ENCODE measurements around the gene SZT2.
"Not testable (repeated sequence)": the region's sequence is repeated elsewhere in the genome, so short reads cannot be mapped to it uniquely, and the experiment has no call there.

SZT2 gene

DNA sequence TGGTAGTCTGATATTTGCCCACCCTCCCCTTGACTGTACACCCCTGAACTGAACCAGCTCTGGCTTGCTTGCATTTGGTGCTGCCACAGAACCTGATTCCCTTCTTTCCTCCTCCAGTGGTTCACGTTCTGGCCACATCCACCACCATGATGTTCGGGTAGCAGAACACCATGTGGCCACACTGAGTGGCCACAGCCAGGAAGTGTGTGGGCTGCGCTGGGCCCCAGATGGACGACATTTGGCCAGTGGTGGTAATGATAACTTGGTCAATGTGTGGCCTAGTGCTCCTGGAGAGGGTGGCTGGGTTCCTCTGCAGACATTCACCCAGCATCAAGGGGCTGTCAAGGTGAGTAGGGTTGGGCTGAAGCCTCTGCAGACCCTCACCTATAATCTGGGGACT lies 29.1 kb upstream of the SZT2 start:
- DNase-seq (ENCODE audit: low read depth in 1 of 2, low spot score in 1 of 2), result no peak

DNA sequence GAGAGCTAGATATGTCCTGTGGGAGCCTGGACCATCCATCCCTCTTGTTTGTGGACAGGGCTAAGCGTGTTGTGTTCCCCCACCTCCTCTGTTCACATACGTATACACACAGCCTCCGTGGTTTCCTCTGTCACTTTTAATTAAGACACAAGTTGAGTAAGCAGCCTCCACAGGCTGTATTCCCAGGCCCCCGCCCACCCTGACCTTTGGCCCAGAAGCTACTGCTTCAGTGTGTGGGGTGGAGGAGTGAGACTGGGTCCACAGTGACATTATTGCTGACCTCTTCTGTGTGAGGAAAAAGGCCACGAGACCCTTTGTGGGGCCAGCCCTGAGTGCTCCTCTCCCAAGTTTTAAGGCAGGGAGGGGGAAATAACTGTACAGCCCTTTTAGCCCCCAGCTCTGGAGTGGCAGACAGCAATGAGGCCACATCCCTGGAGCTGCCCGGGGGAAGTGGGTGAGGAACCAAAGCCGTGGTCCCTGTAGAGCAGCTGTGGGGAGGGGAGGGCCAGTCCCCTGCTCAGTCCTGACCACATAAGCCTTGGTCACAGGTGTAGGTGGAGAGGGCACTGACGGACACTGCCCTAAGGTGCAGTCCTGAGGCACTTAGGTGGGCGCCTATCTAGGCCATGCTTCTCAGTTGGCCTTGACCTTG lies 26.3 kb upstream of the SZT2 start:
- DNase-seq (ENCODE audit: low read depth in 1 of 2, low spot score in 1 of 2), result no peak

DNA sequence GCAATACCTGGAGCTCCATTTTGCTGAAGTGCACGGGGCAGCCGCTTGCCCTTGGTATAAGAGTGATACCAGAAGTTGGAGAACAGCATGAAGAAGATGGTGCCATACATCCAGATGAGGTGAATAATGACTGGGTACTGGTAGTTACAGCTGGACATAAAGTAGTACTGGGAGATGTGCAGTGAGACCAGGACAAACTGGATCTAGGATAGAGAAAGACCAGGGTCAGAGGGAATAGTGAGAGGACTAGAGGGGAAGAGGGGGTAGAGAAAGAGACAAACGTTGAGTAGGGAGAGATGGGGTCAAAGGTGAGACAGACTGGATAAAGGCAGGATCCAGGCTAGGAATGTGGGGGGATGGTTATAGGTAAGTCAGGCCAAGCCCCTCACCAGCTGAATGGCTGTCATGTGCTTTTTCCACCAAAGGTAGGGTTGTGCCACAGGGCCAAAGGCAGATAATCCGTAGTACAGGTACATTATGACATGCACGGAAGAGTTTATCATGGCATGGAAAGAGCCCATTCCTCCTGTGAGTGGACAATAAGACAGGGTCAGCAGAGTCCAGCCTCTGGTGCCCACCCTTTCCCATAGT lies 25.7 kb upstream of the SZT2 start:
- no peak for DNase-seq (ENCODE audit: low read depth in 1 of 2, low spot score in 1 of 2)

DNA sequence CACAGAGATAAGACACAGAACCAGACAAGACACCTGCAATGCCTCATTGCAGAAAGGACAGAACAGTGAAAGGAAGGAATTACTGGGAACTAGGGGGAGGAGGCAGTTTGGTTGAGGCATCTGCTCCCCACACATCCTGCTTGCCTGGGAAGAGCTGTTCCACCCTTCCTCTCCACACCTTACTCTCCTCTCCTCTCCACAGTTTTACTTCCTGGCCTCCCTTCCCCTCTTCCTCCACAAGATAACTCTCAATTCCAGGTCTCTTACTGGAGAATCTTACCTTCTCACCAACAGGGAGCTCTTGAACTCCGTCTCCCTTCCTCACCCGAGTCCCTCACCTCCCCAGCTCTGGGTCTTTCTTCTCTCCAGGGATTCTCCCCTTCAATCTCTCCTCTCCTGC lies 24.0 kb upstream of the SZT2 start:
- DNase-seq (ENCODE audit: low read depth in 1 of 2, low spot score in 1 of 2), result no peak

DNA sequence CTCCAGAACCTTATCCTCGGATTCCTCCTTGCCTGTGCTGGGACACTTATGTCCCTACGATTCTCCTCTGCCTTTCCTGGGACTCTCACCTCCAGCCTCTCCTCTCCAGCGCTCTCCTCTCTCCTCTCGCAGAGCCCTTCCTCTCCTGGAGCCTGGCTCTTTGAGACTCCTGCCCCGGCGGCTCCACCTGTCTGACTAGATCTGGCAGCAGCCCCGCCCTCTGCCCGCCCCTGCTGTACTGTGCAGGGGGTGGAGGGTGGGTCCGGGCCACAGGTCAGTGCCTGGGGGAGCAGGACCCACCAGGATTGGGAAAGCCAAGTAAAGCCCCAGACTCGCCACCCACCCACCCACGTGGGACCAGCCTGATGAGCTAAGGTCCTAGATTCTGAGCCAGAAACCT lies 23.5 kb upstream of the SZT2 start:
- no peak for DNase-seq (ENCODE audit: low read depth in 1 of 2, low spot score in 1 of 2)

DNA sequence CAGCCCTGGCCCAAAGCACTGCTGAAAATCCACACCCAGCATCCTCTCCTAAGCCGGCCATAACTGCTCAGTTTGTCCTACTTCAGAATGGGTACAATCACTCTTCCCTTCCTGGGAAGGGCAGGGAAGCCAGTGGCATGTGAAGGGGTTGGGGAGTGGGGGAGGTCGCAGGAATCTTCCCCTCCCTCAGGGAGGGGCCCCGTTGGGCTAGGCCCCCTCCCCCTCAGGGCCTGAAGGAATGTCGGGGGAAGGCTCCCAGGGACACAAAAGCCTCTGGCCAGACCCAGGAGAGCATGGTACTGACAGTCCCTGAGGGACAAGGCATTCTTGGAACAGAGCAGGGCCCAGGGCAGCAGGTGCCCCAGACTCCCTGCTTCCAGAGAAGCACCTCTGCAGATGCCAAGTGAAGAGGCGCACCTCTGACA lies 23.1 kb upstream of the SZT2 start:
- DNase-seq (ENCODE audit: low read depth in 1 of 2, low spot score in 1 of 2), result no peak

DNA sequence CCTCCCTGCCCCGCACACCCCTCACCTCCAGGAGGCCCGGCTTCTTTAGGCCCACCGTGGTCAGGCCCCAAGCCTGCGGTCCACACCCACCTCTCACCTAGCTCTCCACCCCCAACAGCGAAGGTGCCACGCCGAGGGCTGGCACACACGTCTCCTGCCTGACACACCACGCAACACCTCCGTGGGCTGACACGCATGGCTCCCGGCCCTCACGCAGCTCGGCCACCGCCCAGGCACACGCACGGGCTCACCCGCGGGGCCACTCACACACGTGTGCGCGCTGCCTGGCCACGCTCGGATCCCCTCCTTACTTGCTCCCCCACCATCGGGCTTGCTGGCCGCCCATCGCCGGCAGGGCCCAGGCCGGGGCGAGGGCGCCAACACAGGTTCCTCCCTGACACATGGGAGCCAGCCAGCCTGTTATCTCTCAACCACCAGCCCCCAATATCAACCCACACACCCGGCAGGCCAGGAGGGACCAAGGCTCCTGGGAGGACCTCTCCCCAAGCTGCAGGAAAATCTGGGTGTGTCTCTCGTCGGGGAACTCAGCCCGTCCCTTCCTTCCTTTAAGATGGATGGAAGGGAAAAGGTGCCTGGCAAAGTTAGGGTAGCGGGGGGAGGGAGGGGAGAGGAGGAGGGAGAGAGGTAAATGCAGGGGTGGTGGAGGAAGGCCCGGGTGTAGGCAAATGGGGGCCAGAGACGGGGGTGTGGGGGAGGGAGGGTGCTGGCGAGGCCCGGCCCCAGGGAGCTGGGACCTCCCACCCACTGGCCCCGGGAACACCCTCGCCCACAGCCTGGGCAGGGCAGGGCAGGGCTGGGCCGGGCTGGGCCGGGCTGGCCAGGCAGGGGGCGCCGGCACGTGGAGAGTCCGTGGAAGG lies 22.4 kb upstream of the SZT2 start:
- peak in 1 of 2 donors; percentile 18 for DNase-seq (ENCODE audit: low read depth in 1 of 2, low spot score in 1 of 2)

DNA sequence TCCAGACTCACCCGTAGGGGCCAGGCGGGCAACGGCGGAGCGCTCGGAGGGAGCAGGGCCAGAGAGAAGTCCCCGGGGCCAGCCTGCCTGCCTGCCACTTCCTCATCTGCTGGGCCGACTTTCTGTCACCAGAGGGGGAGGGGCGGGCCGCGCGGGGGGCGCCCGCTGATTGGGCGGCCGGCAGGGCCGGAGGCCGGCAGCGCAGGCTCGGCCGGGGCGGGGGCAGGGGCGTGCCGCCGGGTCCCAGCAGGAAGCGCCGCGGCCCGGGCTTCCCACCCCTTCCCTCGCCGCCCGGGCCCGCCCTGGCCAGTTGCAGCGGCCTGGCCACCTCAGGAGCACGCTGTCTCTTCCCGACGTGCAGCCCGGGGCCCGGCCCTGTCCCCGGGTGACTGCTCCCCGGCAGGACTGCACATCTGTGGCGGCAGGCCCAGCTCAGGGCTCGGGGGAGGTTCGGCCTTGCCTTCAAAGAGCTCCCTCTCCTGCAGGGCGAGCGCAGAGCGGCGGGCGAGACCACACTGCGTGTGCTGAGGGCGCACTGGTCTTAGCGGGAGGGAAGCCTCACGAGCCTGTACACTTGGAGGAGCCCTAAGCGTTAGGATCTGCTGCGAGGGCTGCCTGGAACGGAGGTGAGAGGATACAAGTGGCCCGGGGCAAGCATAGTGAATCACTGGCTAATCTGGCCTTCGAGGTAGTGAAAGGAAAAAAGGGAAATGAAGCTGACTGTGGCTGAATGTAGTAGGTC lies 21.6 kb upstream of the SZT2 start, which contains the start of gene ELOVL1:
TSS of gene ELOVL1 (minus strand) at position 108 of the 742 bp plus-strand sequence. CDS start 2,402 bp downstream, outside the sequence.
- peak; percentile 73 to 87 for DNase-seq (ENCODE audit: low read depth in 1 of 2, low spot score in 1 of 2)

DNA sequence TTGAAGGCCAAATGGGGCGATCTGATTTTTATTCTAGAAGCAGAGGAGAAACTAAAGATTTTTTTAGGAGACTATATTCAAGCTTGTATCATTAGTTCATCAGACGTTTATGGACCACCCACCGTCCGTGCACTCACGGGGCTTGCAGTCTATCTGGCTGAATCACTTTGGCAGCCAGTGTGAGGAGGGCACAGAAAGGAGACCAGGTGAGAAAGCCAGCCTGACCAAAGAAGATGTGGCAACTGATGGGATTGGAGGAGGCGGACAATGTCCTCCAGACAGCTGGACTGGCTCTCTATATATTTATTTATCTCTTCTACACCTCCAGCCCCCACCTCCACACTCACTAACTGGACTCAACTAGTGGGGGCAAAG lies 21.1 kb upstream of the SZT2 start:
- DNase-seq (ENCODE audit: low read depth in 1 of 2, low spot score in 1 of 2), result no peak

DNA sequence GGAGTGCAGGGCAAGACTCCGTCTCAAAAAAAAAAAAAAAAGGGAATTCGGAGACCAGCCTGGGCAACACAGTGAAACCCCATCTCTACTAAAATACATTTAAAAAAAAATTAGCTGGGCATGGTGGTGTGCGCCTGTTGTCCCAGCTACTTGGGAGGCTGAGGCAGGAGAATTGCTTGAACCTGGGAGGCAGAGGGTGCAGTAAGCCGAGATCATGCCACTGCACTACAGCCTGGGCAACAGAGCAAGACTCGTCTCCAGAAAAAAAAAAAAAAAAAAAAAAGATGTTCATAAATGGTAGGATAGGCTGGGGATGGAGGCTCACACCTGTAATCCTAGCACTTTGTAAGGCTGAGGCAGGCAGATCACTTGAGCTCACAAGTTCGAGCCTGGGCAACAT lies 19.9 kb upstream of the SZT2 start:
- DNase-seq (ENCODE audit: low read depth in 1 of 2, low spot score in 1 of 2), result not testable (repeated sequence)

DNA sequence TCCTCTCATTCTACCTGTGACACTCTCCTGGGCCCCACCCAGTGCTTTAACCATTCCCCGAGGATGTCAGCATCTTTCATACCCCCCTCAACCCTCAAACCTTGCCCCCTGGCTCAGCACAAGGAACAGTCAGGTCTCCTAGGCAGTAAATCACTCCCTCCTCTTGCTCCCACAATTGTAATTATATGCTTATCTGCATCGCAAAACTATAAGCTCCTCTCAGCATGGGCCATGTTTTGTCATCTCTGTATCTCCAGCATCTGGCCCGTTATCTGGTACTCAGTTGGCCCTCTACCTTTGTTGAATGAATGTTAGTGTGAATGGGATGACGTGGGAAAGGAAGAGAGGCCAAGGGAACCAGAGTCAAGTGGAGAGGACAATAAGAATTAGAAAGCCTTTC lies 19.1 kb upstream of the SZT2 start:
- no peak for DNase-seq (ENCODE audit: low read depth in 1 of 2, low spot score in 1 of 2)

DNA sequence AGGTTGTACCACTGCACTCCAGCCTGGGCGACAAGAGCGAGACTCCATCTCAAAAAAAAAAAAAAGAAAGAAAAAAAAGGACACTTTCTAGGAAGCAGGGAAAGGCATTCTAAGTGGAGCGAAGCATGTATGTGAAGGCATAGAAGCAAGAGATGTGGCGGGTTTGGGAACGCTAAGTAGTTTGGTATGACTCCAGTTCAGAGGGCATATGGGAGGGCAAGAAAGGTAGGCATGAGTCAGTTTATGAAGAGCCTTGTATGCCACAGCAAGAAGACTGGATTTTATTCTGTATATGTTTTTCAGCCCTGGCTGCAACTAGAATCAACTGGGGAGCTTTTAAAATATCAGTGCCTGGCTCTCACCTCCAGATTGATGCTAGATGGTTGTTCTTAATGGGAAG lies 17.5 kb upstream of the SZT2 start:
- DNase-seq (ENCODE audit: low read depth in 1 of 2, low spot score in 1 of 2), result no peak

DNA sequence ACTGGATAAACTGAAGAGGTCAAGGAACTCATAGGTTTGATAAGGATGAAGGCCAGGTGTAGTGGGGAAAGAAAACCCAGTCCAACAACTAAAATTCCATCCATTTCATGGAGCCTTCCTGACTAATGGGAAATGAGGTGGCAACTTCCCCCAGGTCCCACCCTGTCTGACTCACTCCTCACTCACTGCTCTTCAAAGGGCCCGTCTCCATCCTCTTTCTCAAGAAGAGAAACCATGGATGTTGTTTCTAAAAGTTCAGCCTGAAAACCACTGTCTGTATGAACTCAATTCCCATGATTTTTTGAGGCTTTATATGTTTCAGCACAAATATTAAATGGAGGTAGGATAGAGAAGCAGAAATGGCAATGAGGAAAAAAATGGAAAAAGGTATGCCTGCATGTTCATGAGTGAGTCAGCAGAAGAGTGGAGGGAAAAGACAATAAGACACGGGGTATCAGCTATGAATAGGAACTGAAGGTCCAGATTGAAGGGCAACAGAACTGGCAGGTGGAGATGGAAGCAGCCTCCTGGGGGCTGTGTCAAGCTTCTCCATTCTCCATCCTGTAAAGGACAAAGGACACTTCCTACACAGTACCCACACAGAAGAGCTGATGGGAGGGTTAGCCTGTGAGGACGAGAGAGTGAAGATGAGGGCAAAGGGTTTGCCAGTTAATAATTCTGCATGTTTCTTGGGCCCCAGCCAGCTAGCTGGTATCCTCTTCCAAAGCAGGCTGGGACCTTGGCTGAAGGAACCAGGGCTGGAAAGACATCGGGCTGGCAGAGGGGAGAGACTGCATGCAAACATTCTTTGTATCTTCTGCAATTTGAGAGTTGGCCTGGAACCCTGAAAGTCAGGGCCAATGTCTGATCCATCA lies 16.4 kb upstream of the SZT2 start:
- DNase-seq (ENCODE audit: low read depth in 1 of 2, low spot score in 1 of 2), result no peak

DNA sequence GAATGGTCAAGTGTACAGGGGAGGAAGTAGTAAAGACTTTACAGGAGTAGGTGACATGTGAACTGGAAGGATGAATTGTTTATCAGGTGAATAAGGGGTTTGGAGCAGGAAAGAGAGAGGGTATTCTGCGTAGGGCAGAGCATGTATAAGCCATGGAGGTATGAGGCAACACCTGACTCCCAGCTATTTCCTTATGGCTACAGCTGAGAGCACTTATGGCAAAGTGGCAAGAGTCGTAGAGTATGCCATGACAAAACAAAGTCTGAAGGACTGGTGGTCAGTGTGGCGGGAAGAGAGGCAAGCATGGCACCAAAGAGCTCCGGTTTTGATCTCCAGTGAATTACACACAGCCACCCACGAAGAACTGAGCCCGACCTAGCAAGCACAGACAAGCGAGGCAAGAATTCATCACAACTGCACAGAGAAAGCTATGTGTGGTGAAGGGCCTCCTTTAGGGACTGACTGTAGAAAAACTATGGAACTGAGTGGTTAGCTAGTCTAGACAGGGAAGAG lies 12.9 kb upstream of the SZT2 start:
- DNase-seq (ENCODE audit: low read depth in 1 of 2, low spot score in 1 of 2), result no peak

DNA sequence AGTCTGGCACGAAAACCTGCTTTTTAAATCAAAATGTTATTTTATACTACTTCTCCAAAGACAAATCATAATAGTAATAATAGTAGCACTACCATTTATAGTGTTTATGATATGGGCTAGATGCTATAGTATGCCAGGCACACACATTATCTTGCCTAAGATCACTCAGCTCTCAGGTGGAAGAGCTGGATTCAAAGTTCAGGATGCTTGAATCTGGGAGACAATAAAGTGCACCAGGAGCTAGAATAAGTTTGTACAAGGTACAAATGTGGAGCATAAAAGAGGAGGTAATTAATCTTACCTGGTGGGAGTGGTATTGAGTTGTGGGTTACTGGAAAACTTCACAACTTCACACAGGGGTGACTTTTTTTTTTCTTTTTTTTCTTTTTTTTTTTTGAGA lies 11.9 kb upstream of the SZT2 start:
- no peak for DNase-seq (ENCODE audit: low read depth in 1 of 2, low spot score in 1 of 2)

DNA sequence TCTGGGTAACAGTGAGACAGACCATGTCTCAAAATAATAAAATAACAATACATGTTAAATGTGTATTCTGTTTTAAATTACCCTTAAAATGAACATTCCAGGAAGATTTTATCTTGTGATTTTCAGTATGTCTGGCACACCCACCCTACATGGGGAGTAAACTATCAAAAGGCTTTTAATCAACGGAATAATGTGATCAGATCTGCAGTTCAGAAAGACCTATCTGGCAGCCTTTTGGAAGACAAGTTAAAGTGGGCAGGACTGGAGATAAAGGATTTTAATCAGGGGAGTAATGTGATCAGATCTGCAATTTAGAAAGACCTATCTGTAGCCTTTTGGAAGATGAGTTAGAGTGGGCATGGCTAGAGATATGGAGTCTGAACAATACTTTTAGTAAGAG lies 10.2 kb upstream of the SZT2 start:
- DNase-seq (ENCODE audit: low read depth in 1 of 2, low spot score in 1 of 2), result no peak

DNA sequence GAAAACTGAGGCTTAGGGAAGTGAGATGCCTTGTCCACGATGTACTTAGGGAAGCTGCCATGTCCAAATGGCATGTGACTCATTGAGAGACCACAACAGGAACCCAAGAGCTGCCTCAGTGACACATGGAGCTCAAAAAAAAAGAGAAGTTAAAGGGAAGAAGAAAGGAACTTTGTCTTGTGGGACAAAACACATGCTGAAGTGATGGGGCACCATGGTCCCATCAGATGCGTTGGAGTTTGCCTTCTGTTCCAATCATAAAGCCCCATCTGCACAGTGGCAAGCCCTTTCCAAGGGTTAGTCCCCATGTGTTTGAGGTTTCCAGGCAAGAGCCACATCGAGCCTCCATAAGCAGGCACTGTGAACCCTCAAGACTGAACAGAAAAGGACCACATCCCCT lies 8.1 kb upstream of the SZT2 start:
- no peak for DNase-seq (ENCODE audit: low read depth in 1 of 2, low spot score in 1 of 2)

DNA sequence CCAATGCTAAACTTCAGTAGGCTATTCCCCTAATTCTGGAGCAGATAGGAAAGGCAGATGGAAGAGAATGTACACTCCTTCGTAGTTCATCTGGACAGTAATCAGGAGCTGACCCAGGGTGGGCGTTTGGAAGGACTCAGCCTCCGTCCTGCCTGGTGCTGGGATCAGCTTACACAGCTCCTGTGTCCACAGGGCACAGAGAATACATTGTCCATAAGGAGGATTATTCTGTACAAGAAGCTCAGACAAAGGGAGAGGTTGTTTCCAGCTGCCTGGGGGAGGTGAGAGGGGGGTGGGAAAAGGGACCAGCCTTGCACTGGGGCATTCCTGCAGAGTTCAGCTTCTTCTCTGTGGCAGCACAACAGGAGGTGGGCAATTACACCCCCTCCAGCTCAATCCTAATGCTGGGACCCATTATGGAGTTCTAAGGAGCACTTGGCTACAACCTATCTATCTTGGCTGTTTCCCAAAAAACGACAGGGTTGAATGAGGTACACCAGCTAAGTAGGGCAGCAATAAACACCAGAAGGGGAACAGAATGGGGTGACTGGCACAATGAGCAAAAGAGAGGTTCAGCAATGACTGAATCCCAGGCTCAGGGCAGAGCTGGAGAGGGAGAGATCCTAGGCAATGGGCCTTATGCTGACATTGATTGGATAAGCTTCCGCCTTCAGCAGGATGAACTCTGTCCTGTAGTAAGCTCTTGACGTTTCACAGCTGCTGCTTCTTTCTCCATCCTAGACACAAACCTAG lies 7.5 kb upstream of the SZT2 start:
- DNase-seq (ENCODE audit: low read depth in 1 of 2, low spot score in 1 of 2), result no peak

DNA sequence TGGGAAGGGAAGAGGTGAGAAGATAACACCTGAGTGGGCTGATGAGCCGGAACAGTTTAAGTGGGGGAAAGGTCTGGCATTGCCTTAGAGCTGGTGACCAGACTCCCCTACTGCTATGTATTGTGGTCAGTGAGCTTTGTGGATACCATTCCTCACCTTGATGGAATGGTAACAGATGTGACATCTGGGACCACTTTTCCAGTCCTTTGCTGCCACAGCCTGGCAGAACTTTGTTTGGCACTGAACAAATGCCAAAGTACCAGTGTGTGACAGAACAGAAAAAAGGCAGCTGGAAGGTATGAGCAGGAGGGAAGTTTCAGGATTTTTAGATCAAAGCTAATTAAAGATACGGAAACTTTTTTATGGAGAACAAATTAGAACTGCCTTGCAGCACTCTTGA lies 6.2 kb upstream of the SZT2 start:
- DNase-seq (ENCODE audit: low read depth in 1 of 2, low spot score in 1 of 2), result no peak

DNA sequence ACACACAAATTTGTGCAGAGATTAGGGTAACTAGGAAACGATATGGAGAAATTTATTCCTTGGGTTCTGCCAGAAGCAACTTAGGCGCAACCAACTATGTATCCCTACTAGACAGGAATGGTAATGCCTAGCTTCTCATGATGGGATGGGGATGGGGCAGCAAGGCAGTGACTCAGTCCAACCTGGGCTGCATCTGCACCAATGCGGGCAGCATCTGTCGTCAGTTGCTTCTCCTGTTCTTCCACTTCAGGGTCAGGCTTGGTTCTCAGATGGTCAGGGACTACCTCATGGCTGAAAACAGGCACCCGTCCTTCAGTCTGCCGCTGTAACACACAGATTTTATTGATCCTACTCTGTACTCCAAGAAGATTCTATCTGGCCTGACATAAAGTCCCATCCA lies 3.0 kb upstream of the SZT2 start:
- DNase-seq (ENCODE audit: low read depth in 1 of 2, low spot score in 1 of 2), result no peak
